GM12873 (cell line): ENCODE measurements around the gene VANGL1.

Experiments
- TF ChIP-seq, protein P1 (sequence below): IDR thresholded peaks from 2 replicates; pipeline ENCODE4 v1.5.1; 2012; ENCODE audit warnings: low read depth, mild to moderate bottlenecking, moderate library complexity, low read length, control low read depth; ENCODE audit not compliant: insufficient read depth; ENCODE audit errors: missing control alignments

The VANGL1 gene

DNA sequence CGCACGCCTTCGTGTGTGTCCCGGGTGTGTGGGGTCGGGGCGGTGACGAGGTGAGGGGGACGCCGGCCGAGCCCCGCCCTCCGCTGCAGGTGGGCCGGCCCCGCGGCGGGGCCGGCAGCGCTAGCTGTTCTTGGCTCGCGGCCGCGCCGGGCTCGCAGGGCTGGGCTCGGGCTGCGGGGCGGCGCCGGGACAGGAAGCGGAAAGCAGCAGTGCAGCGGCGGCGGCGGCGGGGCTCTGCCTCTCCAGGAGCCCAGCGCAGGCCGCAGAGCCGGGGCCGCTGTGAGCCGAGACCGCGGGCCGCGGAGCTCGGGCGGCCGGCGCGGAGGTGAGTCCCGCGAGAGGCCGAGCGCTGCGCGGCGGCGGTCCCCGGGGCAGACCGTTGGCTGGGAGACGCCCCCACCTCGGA is at the start of gene VANGL1:
Gene VANGL1 (plus strand): TSS at position 209 of the 406 bp plus-strand sequence. CDS start 9,444 bp downstream, outside the sequence.
- TF ChIP-seq, protein P1, sequence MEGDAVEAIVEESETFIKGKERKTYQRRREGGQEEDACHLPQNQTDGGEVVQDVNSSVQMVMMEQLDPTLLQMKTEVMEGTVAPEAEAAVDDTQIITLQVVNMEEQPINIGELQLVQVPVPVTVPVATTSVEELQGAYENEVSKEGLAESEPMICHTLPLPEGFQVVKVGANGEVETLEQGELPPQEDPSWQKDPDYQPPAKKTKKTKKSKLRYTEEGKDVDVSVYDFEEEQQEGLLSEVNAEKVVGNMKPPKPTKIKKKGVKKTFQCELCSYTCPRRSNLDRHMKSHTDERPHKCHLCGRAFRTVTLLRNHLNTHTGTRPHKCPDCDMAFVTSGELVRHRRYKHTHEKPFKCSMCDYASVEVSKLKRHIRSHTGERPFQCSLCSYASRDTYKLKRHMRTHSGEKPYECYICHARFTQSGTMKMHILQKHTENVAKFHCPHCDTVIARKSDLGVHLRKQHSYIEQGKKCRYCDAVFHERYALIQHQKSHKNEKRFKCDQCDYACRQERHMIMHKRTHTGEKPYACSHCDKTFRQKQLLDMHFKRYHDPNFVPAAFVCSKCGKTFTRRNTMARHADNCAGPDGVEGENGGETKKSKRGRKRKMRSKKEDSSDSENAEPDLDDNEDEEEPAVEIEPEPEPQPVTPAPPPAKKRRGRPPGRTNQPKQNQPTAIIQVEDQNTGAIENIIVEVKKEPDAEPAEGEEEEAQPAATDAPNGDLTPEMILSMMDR: no peak

DNA sequence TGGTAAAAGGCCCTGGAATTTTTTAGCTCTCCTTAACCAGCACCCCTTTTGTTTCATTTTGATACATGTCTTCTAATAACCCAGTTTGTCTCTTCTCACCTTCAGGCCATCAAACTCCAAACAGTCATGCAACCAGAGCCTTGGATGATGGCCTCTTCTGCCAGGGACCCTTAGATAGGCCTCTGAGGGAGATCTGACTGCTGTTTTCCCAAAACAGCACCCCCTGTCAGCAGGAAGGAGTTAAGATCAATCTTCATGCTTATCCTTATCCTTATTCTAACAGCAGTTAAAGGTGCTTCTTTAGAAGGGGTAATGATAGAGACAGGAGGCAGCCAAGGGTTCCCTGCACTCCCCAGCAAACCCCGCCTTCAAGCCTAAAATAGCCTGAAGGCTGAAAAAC is 49.5 kb upstream of the VANGL1 start:
- TF ChIP-seq, protein P1: no peak

DNA sequence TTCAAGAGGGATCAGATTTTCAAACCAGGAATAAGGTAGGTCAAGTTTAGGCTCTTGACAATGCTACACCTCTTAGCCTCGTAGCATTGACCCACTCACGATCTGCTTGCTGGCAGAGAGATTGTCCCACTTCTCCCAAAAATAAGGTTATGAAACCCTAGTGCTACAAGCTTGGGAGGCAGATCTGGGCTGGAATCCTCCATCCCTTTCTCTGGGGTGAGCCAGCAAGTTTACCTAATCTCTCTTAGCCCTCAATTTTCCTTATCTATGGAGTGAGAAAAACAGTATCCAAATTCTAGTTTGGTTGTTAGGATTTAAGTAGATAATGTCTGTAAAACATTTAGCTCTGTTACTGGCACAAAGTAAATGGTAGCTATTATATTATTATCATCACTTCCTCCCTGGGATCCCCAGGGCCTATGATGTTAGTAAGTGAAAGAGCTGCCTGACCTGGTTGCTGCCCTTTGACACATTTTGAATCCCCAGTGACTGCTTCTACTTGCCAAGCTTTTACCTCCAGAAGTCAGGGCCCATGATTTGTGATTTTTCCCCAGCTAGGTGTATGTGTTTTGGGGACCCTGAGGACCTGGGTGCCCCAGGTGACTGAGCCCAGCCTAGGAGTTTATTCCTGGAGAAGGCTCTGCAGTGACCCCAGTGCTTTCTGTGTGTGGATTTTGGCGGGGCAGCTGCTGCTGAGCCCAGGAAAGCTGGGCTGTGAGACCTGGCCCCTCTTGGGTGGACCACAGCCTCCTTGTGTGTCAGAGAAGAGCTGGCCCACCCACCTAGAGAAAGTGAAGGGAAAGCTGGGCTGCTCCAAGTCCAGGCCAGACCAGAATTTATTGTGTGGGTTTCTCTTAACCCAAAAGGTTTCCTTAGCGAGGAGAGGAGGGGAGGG is 48.2 kb upstream of the VANGL1 start:
- TF ChIP-seq, protein P1: no peak

DNA sequence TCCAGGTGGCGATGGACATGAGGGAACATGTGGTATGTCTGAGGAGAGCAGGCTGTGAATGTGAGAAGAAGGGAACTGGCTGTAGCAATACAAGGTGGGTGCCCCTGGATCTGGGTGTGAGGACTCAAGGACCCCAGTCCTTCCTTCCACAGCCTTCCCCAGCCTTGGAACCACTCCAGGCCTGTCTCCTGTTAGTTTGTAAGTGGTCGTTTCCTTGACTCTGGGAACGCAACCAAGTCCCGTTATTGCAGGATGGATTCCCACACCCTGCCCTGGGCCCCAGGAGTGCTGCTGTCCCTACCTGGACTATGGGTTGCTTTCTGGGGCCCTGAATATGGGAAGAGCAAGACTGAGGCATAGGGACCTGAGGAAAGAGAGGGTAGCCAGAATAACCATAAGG is 47.2 kb upstream of the VANGL1 start:
- TF ChIP-seq, protein P1: no peak

DNA sequence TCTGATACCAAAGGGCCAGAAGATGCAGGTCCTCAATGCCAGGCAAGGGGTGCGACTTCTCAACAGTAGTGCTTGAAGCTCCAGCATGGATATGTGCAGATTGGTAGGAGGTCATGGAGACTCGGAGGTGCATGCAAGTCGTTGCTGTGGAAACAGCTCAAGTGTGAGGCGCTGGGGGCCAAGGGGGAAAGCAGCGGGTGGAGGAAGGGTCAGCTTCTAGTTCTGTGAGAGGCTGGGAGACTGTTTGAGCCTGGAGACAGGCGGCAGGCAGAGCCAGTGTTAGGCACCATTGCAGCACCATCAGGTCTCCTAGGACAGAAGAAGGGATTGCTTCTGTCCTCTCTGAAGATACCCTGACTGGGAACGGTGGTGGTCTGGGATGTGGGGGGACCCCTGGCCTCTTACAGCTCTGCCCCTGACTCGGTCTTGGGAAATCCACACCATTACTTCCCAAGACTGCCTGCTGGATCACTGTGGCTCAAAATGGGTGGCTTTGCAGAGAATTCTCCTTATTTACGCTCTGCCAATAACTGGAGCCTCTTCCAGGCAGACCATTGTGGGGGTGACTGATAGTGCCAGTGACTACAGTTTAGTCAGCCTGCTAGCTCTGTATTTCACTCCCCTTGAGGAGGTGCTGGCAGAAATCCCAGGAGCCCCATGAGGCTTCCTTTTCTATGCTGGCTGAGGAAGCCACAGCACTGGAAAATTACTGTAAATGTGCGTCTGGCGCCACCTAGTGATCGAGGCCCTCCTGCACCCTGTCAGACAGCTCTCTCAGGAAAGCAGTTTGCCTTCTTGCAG is 46.3 kb upstream of the VANGL1 start:
- TF ChIP-seq, protein P1: peak; percentile 95

DNA sequence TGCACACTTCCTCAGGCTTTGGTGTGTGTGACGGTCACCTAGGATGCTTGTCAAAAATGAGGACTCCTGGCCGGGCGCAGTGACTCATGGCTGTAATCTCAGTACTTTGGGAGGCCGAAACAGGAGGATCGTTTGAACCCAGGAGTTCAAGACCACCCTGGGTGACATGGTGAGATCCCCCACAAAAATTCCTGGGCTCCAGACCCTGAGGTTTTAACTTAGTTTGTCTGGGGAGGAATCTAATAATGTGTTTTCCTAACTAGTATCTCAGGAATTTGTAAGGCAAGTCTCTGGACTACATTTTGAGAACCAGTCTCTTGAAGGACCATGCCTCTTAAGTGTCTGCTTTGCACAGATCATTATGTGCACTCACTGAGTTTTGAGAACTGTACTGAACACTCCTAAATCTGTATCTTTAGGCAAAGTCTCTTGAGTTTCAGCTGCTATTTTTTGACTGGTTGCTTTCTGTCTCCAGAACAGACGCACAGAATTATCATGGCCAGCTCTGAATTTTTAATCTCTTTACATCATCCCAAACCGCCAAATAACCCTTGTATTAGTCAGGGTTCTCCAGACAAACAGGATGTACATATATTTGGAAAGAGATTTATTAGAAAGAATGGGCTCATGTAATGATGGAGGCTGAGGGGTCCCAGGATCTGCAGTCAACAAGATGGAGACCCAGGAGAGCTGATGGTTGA is 45.5 kb upstream of the VANGL1 start:
- TF ChIP-seq, protein P1: no peak

DNA sequence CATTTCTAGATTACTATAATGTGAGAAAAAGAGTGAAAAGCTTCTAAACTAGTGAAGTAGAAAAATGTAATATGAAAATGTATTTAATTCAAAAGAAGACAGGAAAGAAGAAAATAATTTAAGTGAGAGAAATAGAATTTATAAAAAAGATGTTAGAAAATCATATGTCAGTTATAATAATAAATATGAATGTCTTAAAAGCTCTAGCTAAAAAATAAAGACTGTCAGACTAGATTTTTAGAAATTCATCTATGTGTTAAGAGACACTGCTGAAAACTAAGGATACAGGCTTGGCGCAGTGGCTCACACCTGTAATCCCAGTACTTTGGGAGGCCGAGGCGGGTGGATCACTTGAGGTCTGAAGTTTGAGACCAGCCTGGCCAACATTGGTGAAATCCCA is 37.3 kb upstream of the VANGL1 start:
- TF ChIP-seq, protein P1: no peak
